Epidermal melanocyte (primary cell): ENCODE measurements around the gene MRPL30.
"Not testable (repeated sequence)": the region's sequence is repeated elsewhere in the genome, so short reads cannot be mapped to it uniquely, and the experiment has no call there.

Experiments used
- DNase-seq: peaks from one replicate; pipeline ENCODE4 v3.0.0; 2011; ENCODE audit warnings: low spot score; ENCODE audit not compliant: insufficient read length

The MRPL30 gene

GRCh38 chr2:99180755-99181623 lies at the start of gene MRPL30, which contains the start of gene MITD1:
TSS of gene MRPL30 (plus strand) at chr2:99181184. CDS start at chr2:99186204, 5,020 bp downstream.
TSS of gene MITD1 (minus strand) at chr2:99181058. CDS start at chr2:99180981, 77 bp downstream.
- DNase-seq: peak; percentile 84

- DNase-seq: not testable (repeated sequence)
Measured at GRCh38 chr2:99135044-99135556, 45.9 kb upstream of the MRPL30 start.

GRCh38 chr2:99139003-99139402 lies 42.0 kb upstream of the MRPL30 start:
- no peak for DNase-seq

GRCh38 chr2:99140056-99140859 lies 40.7 kb upstream of the MRPL30 start:
- DNase-seq: no peak

- DNase-seq: no peak
Measured at GRCh38 chr2:99140860-99141109, 40.2 kb upstream of the MRPL30 start.

GRCh38 chr2:99141110-99142108 lies 39.6 kb upstream of the MRPL30 start, which contains the start of gene C2orf15:
TSS of gene C2orf15 (plus strand) at chr2:99141707. CDS start at chr2:99150559, 8,852 bp downstream.
- peak; percentile 59 for DNase-seq

GRCh38 chr2:99150706-99151105 lies 30.3 kb upstream of the MRPL30 start:
- no peak for DNase-seq

- DNase-seq: no peak
Measured at GRCh38 chr2:99152199-99152895, 28.6 kb upstream of the MRPL30 start.

GRCh38 chr2:99153921-99154604 lies 26.9 kb upstream of the MRPL30 start:
- no peak for DNase-seq

- DNase-seq: peak; percentile 94
Measured at GRCh38 chr2:99154643-99155536, 26.1 kb upstream of the MRPL30 start, which contains the start of the genes LIPT1 and TSGA10. TSS of gene LIPT1 (plus strand) at chr2:99154967. CDS start at chr2:99161958, 6,991 bp downstream. TSS of gene TSGA10 (minus strand) at chr2:99154942. CDS start at chr2:99109439, 45,503 bp downstream.

- DNase-seq: no peak
Measured at GRCh38 chr2:99156891-99157290, 24.1 kb upstream of the MRPL30 start.

- DNase-seq: no peak
Measured at GRCh38 chr2:99158599-99158998, 22.4 kb upstream of the MRPL30 start.

- no peak for DNase-seq
Measured at GRCh38 chr2:99159594-99159993, 21.4 kb upstream of the MRPL30 start.

- DNase-seq: no peak
Measured at GRCh38 chr2:99166218-99166617, 14.8 kb upstream of the MRPL30 start.

- no peak for DNase-seq
Measured at GRCh38 chr2:99169534-99169933, 11.4 kb upstream of the MRPL30 start.

GRCh38 chr2:99171377-99172140 lies 9.4 kb upstream of the MRPL30 start:
- DNase-seq: no peak

GRCh38 chr2:99181624-99182000 lies 628 bp downstream of the MRPL30 start:
- no peak for DNase-seq

GRCh38 chr2:99183025-99183424 lies 2.0 kb downstream of the MRPL30 start:
- DNase-seq: no peak
